ENCODE data around the gene ZNF850.

- TF ChIP-seq, protein P1, sequence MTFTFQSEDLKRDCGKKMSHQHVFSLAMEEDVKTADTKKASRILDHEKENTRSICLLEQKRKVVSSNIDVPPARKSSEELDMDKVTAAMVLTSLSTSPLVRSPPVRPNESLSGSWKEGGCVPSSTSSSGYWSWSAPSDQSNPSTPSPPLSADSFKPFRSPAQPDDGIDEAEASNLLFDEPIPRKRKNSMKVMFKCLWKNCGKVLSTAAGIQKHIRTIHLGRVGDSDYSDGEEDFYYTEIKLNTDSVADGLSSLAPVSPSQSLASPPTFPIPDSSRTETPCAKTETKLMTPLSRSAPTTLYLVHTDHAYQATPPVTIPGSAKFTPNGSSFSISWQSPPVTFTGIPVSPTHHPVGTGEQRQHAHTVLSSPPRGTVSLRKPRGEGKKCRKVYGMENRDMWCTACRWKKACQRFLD (tag by site-specific recombination; IDR thresholded peaks at IDR 0.05), result no peak
- TF ChIP-seq ZNF529 (tag by site-specific recombination; IDR thresholded peaks at IDR 0.05; ENCODE audit: insufficient replicate concordance) (no peak), SP3 (tag by site-specific recombination; IDR thresholded peaks at IDR 0.05) (no peak), KLF10 (tag by site-specific recombination; IDR thresholded peaks at IDR 0.05) (no peak), ATF2 (tag by site-specific recombination; IDR thresholded peaks at IDR 0.05; ENCODE audit: low read depth) (no peak), PBX3 (CRISPR knock-in tag; IDR thresholded peaks at IDR 0.05) (no peak), GLI4 (tag by site-specific recombination; IDR thresholded peaks at IDR 0.05) (no peak), ZNF426 (tag by site-specific recombination; IDR thresholded peaks at IDR 0.05) (no peak), YY1 (tag by site-specific recombination; IDR thresholded peaks at IDR 0.05) (no peak), ZNF785 (tag by site-specific recombination; IDR thresholded peaks at IDR 0.05) (no peak), ZNF114 (tag by site-specific recombination; IDR thresholded peaks at IDR 0.05) (no peak)
- TF ChIP-seq, protein P2, sequence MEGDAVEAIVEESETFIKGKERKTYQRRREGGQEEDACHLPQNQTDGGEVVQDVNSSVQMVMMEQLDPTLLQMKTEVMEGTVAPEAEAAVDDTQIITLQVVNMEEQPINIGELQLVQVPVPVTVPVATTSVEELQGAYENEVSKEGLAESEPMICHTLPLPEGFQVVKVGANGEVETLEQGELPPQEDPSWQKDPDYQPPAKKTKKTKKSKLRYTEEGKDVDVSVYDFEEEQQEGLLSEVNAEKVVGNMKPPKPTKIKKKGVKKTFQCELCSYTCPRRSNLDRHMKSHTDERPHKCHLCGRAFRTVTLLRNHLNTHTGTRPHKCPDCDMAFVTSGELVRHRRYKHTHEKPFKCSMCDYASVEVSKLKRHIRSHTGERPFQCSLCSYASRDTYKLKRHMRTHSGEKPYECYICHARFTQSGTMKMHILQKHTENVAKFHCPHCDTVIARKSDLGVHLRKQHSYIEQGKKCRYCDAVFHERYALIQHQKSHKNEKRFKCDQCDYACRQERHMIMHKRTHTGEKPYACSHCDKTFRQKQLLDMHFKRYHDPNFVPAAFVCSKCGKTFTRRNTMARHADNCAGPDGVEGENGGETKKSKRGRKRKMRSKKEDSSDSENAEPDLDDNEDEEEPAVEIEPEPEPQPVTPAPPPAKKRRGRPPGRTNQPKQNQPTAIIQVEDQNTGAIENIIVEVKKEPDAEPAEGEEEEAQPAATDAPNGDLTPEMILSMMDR (tag by site-specific recombination; IDR thresholded peaks at IDR 0.05), result no peak
Observed at GRCh38 chr19:36707134-36707533, 65.5 kb downstream of the ZNF850 start.

All from HEK293 (cell line).